ENCODE measurements around the gene OR5AP2.
"Not testable (repeated sequence)": the region's sequence is repeated elsewhere in the genome, so short reads cannot be mapped to it uniquely, and the experiment has no call there.

Gene OR5AP2

DNA sequence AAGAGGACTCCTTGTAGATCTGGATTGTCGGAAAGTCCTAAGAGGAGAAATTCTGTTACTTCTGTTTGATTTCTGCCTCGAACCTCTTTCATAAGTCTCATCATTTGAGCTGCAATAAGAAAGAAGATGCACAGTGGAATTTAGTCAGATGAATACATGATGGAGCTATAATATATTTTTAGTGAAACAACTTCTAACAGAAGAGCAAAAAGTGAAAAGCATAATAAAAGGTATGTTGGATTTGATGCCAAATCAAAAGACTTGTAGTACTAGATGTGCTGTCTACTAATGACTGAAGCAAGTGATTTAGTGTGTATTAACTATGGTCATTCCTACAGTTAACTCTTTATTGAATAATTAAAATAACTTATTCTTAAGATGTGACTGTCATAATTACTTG, at the start of gene OR5AP2:
Gene OR5AP2, minus strand, starts transcription at position 101 of the 400 bp plus-strand sequence. Its CDS starts 0 bp downstream, at position 101.
- no peak for DNase-seq

DNA sequence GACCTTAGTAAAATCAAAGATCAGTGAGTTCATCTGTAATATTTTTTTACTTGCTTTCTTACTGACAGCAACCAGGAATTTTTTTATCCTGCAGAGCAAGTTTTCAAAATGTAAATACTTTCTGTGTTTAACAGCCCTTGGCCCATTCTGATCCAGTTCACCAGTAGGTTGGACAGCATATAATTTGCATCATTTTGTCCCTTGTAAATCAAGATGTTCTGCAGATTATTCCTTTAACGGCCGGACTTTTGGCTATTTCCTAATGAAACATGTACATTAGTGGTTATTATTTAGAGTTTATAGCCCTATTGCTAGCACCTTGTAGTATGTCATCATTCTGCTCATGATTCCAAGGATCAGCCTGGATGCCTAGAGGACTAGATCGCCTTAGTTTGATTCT, 48.9 kb upstream of the OR5AP2 start:
- not testable (repeated sequence) for DNase-seq

DNA sequence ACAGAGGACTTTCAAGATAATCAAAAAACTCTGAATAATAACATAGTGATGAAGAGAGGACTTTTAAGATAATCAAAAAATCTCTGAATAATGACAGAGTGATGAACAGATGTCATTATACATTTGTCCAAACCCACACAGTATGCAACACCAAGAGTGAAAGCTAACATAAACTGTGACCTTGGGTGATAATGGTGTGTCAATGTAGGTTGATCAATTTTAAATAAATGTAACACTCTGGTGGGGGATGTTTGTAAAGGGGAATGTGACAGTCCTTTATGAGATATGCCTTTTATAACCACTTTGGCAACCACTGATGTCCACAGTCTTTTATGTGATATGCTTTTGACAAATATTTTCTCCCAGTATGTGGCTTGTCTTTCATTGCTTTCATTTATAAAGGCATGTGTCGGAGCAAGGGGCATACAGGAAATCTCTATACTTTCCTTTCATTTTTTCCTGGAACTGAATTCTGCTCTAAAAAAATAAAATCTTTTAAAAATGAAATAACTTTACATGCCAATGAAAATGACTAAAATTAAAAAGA, 46.4 kb upstream of the OR5AP2 start:
- no peak for DNase-seq

DNA sequence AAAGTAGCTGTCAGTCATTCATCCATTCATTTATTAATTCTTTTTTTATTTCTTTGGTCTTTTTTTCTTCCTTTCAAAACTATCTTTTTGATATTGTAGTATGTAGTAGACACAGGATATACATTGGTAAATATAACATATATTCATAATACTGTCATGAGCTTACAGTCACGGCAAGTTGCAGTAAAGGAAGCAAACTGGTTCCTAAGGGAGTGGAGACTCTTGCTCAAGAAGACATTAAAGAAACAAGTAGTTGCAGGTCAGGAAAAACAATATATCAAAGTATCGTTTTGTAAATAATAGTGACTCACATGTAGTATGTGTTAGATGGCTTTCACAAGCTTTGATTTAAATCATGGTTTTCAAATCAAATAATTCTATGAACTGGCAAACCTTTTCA, 28.7 kb upstream of the OR5AP2 start:
- no peak for DNase-seq

DNA sequence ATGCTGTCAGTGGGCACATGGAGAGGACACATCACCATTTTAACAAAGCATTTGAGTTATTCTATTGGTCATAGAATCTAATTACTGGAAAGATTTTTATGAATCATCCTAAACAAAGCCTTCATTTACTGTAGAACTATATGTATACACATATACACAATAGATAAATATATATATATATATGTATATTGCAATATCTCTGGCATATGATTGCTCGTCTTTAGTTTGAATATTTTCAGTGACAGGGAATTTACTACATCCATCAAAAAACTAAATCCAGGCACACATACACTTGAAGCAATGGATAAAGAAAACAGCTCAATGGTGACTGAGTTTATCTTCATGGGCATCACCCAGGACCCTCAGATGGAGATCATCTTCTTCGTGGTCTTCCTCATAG, 21.1 kb upstream of the OR5AP2 start, which contains the start of gene OR5AR1:
Gene OR5AR1, plus strand, starts transcription at position 301 of the 400 bp plus-strand sequence. Its CDS starts 0 bp downstream, at position 301.
- no peak for DNase-seq

DNA sequence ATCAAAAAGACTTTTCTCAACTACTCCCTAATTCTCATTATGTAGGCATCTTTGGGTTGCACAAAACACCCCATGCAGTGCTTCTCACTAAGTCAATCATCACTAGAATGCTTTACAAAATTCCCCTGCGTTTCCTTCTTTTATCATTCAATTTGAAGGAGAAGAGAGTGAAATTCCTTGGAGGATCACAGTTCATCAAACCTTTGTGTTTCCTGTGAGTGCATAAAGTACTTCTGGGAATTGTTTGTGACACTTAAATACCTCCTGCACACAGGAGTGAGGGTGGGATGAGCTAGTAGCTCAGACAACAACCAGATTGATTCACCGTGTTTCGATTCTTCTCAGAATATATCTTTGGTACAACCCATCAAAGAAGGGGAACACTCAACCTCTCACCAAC, 17.5 kb upstream of the OR5AP2 start:
- DNase-seq: no peak

DNA sequence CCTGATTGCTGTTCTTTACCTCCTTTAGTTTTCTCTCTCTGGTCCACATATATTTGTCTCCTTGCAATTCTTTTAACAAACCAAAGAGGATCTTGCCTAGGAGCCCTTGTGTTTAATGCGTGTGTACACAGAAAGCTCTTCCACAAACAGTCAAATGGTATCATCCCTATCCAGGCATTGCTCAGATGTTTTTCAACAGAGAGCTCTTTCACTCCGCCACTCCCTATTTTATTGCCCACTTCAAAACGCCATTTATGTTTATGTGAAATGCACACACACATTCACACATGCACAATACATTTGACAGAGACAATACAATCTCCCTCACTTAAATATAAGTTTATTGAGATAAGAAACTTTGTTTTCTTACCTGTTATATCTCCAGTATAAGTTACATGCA, 4.7 kb downstream of the OR5AP2 start:
- no peak for DNase-seq

DNA sequence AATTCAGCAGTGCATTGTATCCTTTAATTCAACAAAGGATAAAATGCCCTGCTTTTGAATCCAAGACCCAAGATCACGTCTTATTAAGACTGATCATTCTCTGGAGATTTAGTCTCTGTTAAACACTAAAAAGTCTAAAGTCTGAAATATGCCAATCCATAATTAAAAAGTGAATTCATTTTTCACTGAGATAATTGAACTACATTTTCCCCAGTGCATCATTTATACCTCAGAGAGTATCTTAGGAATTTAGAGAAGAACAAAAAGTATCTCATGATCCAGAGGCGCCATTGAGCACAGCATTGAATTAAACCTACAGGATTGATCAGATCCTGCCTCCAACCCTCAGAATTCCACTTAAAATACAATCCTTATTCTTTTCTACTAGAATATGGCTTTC, 5.4 kb downstream of the OR5AP2 start:
- DNase-seq: no peak

DNA sequence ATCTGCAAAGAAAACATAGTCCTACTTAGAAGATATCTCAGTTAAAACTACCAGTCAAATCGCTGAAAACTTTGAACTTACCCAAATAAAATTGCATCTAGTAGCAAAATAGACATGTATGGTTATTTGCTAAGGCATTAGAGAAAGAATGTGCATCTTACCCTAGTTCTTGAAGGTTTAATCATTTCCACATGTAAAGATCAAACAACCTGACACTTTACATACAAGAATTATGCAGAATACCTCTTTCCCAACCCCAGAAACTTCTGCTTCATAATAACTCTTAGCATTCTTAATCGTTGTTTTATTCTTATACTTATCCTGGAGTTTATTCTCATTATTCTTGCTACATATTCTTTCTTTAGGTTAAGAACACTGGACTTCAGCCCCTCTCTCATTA, 9.9 kb downstream of the OR5AP2 start:
- no peak for DNase-seq

DNA sequence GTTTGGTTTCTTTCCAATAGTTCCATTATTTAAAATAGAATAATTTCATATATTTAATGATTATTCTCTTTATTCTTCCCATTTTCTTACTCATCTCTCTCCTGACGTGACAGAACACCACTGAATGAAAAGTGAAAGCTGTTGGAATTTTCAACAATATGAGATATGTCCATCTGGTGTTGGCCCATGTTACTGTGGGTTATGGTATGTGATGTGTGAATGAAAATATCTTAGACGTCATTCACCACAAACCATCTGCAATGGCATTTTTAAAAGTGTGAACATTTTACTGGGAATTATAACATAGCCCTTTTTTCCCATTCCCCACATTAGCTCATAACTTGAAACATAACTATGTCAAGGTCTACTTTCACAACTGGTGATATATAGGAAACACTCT, 16.3 kb downstream of the OR5AP2 start:
- DNase-seq: no peak

DNA sequence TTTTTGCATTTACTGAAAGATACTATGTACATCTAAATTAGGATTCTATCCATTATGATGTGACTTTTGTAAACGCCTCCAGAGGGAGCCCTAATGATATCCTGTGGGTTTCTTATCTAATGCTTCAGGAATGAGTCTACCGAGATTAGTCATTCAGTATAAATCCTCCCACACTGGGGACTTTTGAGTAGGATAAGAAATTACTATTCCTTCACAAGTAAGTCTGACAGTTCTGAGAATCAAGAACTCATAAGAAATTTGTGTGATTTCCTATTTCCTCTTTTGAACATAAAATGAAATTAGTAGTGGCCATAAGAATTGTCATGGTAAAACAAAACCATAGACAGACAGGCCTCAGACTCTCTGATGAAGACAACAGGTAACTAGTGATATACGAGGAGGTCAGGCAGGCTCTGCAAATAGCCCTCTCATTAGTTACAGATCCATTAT, 17.6 kb downstream of the OR5AP2 start:
- no peak for DNase-seq

DNA sequence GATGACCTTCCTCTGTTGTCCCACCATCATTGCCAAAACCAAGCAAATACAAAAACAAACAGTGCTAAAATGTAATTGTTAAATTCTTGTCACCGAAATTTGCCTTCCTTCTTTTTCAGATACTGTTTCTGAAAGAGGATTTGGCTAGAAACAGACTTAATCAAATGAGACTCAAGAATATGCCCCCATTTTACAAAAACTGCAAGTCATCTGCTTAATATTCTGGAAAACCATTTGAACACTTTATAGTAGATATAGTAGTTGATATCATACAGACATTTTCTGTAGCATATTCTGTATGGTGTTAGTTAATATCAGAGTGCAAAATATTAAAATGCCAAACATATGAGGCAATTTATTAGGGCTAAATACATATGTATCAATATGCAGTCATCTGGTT, 31.1 kb downstream of the OR5AP2 start:
- no peak for DNase-seq

DNA sequence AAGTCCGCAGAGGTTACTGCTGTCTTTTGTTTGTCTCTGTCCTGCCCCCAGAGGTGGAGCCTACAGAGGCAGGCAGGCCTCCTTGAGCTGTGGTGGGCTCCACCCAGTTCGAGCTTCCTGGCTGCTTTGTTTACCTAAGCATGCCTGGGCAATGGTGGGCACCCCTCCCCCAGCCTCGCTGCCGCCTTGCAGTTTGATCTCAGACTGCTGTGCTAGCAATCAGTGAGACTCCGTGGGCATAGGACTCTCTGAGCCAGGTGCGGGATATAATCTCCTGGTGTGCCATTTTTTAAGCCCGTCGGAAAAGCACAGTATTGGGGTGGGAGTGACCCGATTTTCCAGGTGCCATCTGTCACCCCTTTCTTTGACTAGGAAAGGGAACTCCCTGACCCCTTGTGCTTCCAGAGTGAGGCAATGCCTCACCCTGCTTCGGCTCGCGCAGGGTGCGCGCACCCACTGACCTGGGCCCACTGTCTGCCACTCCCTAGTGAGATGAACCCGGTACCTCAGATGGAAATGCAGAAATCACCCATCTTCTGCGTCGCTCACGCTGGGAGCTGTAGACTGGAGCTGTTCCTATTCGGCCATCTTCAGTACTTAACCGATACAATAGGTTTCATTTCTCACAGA, 50.0 kb downstream of the OR5AP2 start:
- not testable (repeated sequence) for DNase-seq

All from CD4-positive, alpha-beta T cell treated with Interleukin-1 beta for 1 hour (primary cell).